ENCODE measurements around the gene ZNF416. TPM values are rescaled to one million over a fixed set of nuclear protein-coding genes. Genes with fewer than 3 reads are reported as not detected.

ZNF416 gene
- polyA plus RNA-seq, 1 of the 3 experiments (the other 2 are of a cell fraction), result 2.0 TPM

- TF ChIP-seq EP300 (IDR thresholded peaks at IDR 0.05; ENCODE audit: borderline replicate concordance in 1 of 2, low read depth in 1 of 2, low read length in 1 of 2), result no peak
- no peak for TF ChIP-seq TAF1 (IDR thresholded peaks at IDR 0.05; ENCODE audit: borderline replicate concordance, low read depth, low read length)
- TF ChIP-seq RAD21 (IDR thresholded peaks at IDR 0.05; ENCODE audit: low read length), result no peak
- no peak for TF ChIP-seq CHD2 (IDR thresholded peaks at IDR 0.05; ENCODE audit: low read length, partially characterized antibody)
- TF ChIP-seq FOXM1 (IDR thresholded peaks at IDR 0.05; ENCODE audit: low read depth), result no peak
- TF ChIP-seq EZH2phosphoT487 (IDR thresholded peaks at IDR 0.05; ENCODE audit: borderline replicate concordance, low read depth), result no peak
- no peak for TF ChIP-seq CTCF (IDR thresholded peaks at IDR 0.05)
- TF ChIP-seq RXRA (IDR thresholded peaks at IDR 0.05; ENCODE audit: borderline replicate concordance, low read depth), result no peak
These were observed 40.7 kb downstream of the ZNF416 start (continued) for GRCh38 chr19:57537953-57538547.

GRCh38 chr19:57527136-57527881, 51.4 kb downstream of the ZNF416 start, which contains the start of gene ZNF549:
Gene ZNF549 (plus strand): TSS chr19:57527356. CDS start chr19:57527574, 218 bp downstream.
- 6% methylated on average over 24 of the region's 64 CpGs for WGBS (ENCODE audit: low lambda C conversion rate)
- H3F3A ChIP-seq (replicated peaks; ENCODE audit: insufficient read depth), result no peaks in the 10 kb centered on the region
- peak within 1 kb of the TSS; percentile 53 to 81; a peak in 3 of 4 replicates for H3K27ac ChIP-seq (ENCODE audit: low read depth in 2 of 2, low read length in 1 of 2)
- peak within 1 kb of the TSS; percentile 96 for H2AFZ ChIP-seq (ENCODE audit: low read depth)
- ChIA-PET CTCF (no interaction called here), POLR2A (no interaction called here)
- H3K36me3 ChIP-seq (replicated peaks in 1 of 2; ENCODE audit: control insufficient read depth in 1 of 2, insufficient read depth in 2 of 2, low read length in 1 of 2), result peaks cover 16 to 20% of the 10 kb centered on the region in 2 experiments
- H3K4me1 ChIP-seq (ENCODE audit: control insufficient read depth in 1 of 2, insufficient read depth in 2 of 2, low read depth in 1 of 2, low read length in 1 of 2), result peaks cover 0 to 6% of the 10 kb centered on the region in 2 experiments; a peak in 1 of 4 replicates
- no peaks in the 10 kb centered on the region for H4K20me1 ChIP-seq (ENCODE audit: insufficient read depth)
- peak within 1 kb of the TSS; percentile 85 for H3K9ac ChIP-seq
- H3K4me3 ChIP-seq (ENCODE audit: low read depth in 2 of 2, low read length in 1 of 2), result peak within 1 kb of the TSS; percentile 83 to 97
- H3K27me3 ChIP-seq (ENCODE audit: insufficient read depth), result no peaks in the 10 kb centered on the region
- no peaks in the 10 kb centered on the region for H3K9me2 ChIP-seq
- H3K4me2 ChIP-seq, result peak within 1 kb of the TSS; percentile 94
- peak; percentile 92 for DNase-seq
- peaks cover 42% of the 10 kb centered on the region for H3K79me2 ChIP-seq (ENCODE audit: insufficient read depth)
- 0 out of 2 replicates have a peak, but pooled peaks cover 3% of the 10 kb centered on the region for H3K9me3 ChIP-seq
- no peak for TF ChIP-seq TEAD4 (IDR thresholded peaks at IDR 0.05; ENCODE audit: borderline replicate concordance, insufficient read depth)
- no peak for TF ChIP-seq FOXJ3 (CRISPR knock-in tag; IDR thresholded peaks at IDR 0.05)
- TF ChIP-seq, protein P1, sequence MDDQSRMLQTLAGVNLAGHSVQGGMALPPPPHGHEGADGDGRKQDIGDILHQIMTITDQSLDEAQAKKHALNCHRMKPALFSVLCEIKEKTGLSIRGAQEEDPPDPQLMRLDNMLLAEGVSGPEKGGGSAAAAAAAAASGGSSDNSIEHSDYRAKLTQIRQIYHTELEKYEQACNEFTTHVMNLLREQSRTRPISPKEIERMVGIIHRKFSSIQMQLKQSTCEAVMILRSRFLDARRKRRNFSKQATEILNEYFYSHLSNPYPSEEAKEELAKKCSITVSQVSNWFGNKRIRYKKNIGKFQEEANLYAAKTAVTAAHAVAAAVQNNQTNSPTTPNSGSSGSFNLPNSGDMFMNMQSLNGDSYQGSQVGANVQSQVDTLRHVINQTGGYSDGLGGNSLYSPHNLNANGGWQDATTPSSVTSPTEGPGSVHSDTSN (IDR thresholded peaks at IDR 0.05), result no peak
- TF ChIP-seq NRF1 (IDR thresholded peaks at IDR 0.05; ENCODE audit: low read depth, low read length), result peak; percentile 48; the same call in 1 of the 2 replicates
- TF ChIP-seq FOSL2 (IDR thresholded peaks at IDR 0.05; ENCODE audit: borderline replicate concordance, low read depth), result no peak
- peak; percentile 75 for TF ChIP-seq CHD2 (IDR thresholded peaks at IDR 0.05; ENCODE audit: low read length, partially characterized antibody)
- peak; percentile 87 for TF ChIP-seq MXI1 (IDR thresholded peaks at IDR 0.05; ENCODE audit: low read depth, low read length)
- TF ChIP-seq RCOR1 (IDR thresholded peaks at IDR 0.05; ENCODE audit: low read length), result 0 out of 2 replicates have a peak, but pooled peaks have one; percentile 12
- TF ChIP-seq, protein P2, sequence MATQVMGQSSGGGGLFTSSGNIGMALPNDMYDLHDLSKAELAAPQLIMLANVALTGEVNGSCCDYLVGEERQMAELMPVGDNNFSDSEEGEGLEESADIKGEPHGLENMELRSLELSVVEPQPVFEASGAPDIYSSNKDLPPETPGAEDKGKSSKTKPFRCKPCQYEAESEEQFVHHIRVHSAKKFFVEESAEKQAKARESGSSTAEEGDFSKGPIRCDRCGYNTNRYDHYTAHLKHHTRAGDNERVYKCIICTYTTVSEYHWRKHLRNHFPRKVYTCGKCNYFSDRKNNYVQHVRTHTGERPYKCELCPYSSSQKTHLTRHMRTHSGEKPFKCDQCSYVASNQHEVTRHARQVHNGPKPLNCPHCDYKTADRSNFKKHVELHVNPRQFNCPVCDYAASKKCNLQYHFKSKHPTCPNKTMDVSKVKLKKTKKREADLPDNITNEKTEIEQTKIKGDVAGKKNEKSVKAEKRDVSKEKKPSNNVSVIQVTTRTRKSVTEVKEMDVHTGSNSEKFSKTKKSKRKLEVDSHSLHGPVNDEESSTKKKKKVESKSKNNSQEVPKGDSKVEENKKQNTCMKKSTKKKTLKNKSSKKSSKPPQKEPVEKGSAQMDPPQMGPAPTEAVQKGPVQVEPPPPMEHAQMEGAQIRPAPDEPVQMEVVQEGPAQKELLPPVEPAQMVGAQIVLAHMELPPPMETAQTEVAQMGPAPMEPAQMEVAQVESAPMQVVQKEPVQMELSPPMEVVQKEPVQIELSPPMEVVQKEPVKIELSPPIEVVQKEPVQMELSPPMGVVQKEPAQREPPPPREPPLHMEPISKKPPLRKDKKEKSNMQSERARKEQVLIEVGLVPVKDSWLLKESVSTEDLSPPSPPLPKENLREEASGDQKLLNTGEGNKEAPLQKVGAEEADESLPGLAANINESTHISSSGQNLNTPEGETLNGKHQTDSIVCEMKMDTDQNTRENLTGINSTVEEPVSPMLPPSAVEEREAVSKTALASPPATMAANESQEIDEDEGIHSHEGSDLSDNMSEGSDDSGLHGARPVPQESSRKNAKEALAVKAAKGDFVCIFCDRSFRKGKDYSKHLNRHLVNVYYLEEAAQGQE (IDR thresholded peaks at IDR 0.05; ENCODE audit: low read depth, low read length), result no peak
- no peak for TF ChIP-seq FOXM1 (IDR thresholded peaks at IDR 0.05; ENCODE audit: low read depth)
- TF ChIP-seq ZBTB33 (IDR thresholded peaks at IDR 0.05; ENCODE audit: borderline replicate concordance, low read depth), result no peak
- TF ChIP-seq RXRA (IDR thresholded peaks at IDR 0.05; ENCODE audit: borderline replicate concordance, low read depth), result no peak
- TF ChIP-seq, protein P3, sequence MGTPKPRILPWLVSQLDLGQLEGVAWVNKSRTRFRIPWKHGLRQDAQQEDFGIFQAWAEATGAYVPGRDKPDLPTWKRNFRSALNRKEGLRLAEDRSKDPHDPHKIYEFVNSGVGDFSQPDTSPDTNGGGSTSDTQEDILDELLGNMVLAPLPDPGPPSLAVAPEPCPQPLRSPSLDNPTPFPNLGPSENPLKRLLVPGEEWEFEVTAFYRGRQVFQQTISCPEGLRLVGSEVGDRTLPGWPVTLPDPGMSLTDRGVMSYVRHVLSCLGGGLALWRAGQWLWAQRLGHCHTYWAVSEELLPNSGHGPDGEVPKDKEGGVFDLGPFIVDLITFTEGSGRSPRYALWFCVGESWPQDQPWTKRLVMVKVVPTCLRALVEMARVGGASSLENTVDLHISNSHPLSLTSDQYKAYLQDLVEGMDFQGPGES (IDR thresholded peaks at IDR 0.05; ENCODE audit: low read depth, low read length), result no peak; the same call in 1 of the 2 replicates
- TF ChIP-seq EZH2phosphoT487 (IDR thresholded peaks at IDR 0.05; ENCODE audit: borderline replicate concordance, low read depth), result no peak

Data from SK-N-SH (cell line).